WTC11 (cell line): Measurements from ENCODE around the gene RASIP1.

Experiments used
- ZNF138 ChIP-seq: sonication (generic); formaldehyde crosslinking; conservative IDR thresholded peaks from 2 replicates; pipeline ENCODE4 v1.8.1; 2022; ENCODE audit warnings: mild to moderate bottlenecking, moderate library complexity, missing genetic modification reagents
- TF ChIP-seq, protein P1 (sequence below): fragments of 200-600 bp; IDR thresholded peaks from 2 replicates; pipeline ENCODE4 v1.8.0; 2022; ENCODE audit warnings: antibody characterized with exemption

DNA sequence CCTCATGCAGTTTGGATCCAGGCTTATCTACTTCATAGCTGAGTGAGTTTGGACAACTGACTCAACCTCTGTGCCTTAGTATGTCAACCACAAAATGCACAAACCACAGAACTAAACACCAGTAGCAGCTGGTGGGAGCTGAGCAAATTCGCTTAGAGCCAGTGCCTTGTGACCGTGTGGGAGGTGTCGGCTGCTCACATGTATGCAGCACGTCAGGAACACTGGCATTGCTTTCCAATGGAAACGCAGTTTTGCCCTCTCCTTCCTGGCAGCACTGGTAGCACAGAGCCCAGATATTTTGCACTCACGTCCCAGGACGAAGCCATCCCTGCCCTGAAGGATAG is 59.3 kb downstream of the RASIP1 start:
- TF ChIP-seq, protein P1, sequence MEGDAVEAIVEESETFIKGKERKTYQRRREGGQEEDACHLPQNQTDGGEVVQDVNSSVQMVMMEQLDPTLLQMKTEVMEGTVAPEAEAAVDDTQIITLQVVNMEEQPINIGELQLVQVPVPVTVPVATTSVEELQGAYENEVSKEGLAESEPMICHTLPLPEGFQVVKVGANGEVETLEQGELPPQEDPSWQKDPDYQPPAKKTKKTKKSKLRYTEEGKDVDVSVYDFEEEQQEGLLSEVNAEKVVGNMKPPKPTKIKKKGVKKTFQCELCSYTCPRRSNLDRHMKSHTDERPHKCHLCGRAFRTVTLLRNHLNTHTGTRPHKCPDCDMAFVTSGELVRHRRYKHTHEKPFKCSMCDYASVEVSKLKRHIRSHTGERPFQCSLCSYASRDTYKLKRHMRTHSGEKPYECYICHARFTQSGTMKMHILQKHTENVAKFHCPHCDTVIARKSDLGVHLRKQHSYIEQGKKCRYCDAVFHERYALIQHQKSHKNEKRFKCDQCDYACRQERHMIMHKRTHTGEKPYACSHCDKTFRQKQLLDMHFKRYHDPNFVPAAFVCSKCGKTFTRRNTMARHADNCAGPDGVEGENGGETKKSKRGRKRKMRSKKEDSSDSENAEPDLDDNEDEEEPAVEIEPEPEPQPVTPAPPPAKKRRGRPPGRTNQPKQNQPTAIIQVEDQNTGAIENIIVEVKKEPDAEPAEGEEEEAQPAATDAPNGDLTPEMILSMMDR: no peak
- TF ChIP-seq ZNF138 (CRISPR knock-in tag): no peak
